ENCODE results near the gene PLOD1.

Gene PLOD1

DNA sequence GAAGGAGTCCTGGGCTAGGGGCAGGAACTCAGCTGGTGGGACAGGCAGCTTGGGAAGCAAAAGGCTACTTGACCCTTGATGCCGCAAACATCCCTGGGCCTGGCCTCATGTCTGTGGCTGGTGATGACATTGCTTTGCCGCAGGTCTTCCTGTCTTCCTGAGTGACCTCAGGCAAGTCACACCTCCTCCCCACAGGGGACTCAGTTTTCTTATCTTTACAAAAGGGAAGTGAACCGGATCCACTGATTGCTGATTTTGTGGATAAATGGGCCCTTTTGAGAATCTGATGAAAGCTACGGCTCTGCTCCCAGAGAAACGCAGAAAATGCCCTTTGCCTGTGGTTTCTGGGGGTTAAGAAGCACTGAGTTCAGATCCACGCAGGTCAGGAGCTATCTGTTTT is 20.7 kb downstream of the PLOD1 start:
- Histone ChIP-seq H3K4me3 (ENCODE audit: low read depth, low read length) (no peak overlapping the region), H2BK5ac (ENCODE audit: low read depth, low read length, poor library complexity) (no peak overlapping the region), H4K12ac (ENCODE audit: low read depth, low read length) (no peak overlapping the region), H4K91ac (ENCODE audit: low read depth, low read length) (no peak overlapping the region), H3K4ac (ENCODE audit: low read depth, low read length) (no peak overlapping the region), H3K27ac (ENCODE audit: low read depth, low read length) (no peak overlapping the region), H2BK120ac (ENCODE audit: insufficient read depth, low read length, poor library complexity) (no peak overlapping the region), H3K27me3 (ENCODE audit: insufficient read depth, low read length) (no peaks in the 10 kb centered on the region), H3K4me1 (ENCODE audit: control insufficient read depth in 1 of 2, insufficient read depth in 2 of 2, low read length in 2 of 2) (peaks cover 0 to 6% of the 10 kb centered on the region in 2 experiments), H3K9me3 (ENCODE audit: insufficient read depth, low read depth, low read length) (no peaks in the 10 kb centered on the region), H3K4me2 (ENCODE audit: low read length) (no peak overlapping the region), H3K79me2 (ENCODE audit: control insufficient read depth, insufficient read depth, low read length, poor library complexity) (no peaks in the 10 kb centered on the region), H3K14ac (ENCODE audit: low read length) (no peak overlapping the region), H2BK12ac (ENCODE audit: low read length) (no peak overlapping the region), H3K18ac (ENCODE audit: low read length) (no peak overlapping the region), H4K8ac (ENCODE audit: low read depth, low read length) (no peak overlapping the region), H3K36me3 (ENCODE audit: control insufficient read depth in 1 of 2, insufficient read depth in 2 of 2, low read length in 2 of 2) (peaks cover 64 to 72% of the 10 kb centered on the region in 2 experiments), H3K79me1 (ENCODE audit: low read length) (no peaks in the 10 kb centered on the region), H2AK5ac (ENCODE audit: low read length) (no peak overlapping the region), H2AFZ (ENCODE audit: insufficient read depth, low read length, poor library complexity) (no peak overlapping the region), H3K9ac (ENCODE audit: low read length) (no peak overlapping the region), H3K23ac (ENCODE audit: low read length) (no peak overlapping the region)
- peak; percentile 19 to 27 for DNase-seq
- no CpG with 5 or more reads among the region's 6 CpGs for WGBS (ENCODE audit: extremely low coverage, insufficient coverage, insufficient read length)

DNA sequence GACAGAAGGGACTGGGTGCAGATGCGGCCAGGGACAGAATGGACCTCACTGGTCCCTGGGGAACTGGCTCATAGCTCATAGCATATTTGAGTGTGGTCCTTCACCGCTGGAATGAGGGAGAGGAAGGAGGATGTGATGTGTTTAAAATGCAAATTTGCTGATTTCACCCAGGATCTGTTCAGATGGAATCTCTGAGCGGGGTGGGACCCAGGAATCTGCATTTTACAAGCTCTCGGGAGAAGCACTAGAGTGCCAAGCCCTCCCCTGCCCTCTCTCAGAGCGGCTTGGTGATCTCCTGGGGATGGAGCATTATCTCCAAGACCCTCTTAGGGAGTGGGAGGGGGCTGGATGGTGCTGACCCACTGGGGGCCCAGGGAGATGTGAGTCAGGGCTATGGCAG is 22.9 kb downstream of the PLOD1 start:
- Histone ChIP-seq H4K91ac (ENCODE audit: low read depth, low read length) (no peak overlapping the region), H3K4ac (ENCODE audit: low read depth, low read length) (no peak overlapping the region), H3K79me2 (ENCODE audit: control insufficient read depth, insufficient read depth, low read length, poor library complexity) (no peaks in the 10 kb centered on the region), H4K8ac (ENCODE audit: low read depth, low read length) (no peak overlapping the region), H2AK5ac (ENCODE audit: low read length) (no peak overlapping the region), H4K12ac (ENCODE audit: low read depth, low read length) (no peak overlapping the region), H2BK12ac (ENCODE audit: low read length) (no peak overlapping the region), H2BK120ac (ENCODE audit: insufficient read depth, low read length, poor library complexity) (no peak overlapping the region), H3K27ac (ENCODE audit: low read depth, low read length) (no peak overlapping the region), H3K4me2 (ENCODE audit: low read length) (no peak overlapping the region), H3K18ac (ENCODE audit: low read length) (no peak overlapping the region), H3K36me3 (ENCODE audit: control insufficient read depth in 1 of 2, insufficient read depth in 2 of 2, low read length in 2 of 2) (peaks cover 59 to 63% of the 10 kb centered on the region in 2 experiments), H3K9me3 (ENCODE audit: insufficient read depth, low read depth, low read length) (no peaks in the 10 kb centered on the region), H3K14ac (ENCODE audit: low read length) (no peak overlapping the region), H3K23ac (ENCODE audit: low read length) (no peak overlapping the region), H2AFZ (ENCODE audit: insufficient read depth, low read length, poor library complexity) (no peak overlapping the region), H2BK5ac (ENCODE audit: low read depth, low read length, poor library complexity) (no peak overlapping the region), H3K27me3 (ENCODE audit: insufficient read depth, low read length) (no peaks in the 10 kb centered on the region), H3K4me1 (ENCODE audit: control insufficient read depth in 1 of 2, insufficient read depth in 2 of 2, low read length in 2 of 2) (peaks cover 0 to 6% of the 10 kb centered on the region in 2 experiments), H3K9ac (ENCODE audit: low read length) (no peak overlapping the region), H3K4me3 (ENCODE audit: low read depth, low read length) (no peak overlapping the region), H3K79me1 (ENCODE audit: low read length) (no peaks in the 10 kb centered on the region)
- DNase-seq: no peak
- no CpG with 5 or more reads among the region's 5 CpGs for WGBS (ENCODE audit: extremely low coverage, insufficient coverage, insufficient read length)

DNA sequence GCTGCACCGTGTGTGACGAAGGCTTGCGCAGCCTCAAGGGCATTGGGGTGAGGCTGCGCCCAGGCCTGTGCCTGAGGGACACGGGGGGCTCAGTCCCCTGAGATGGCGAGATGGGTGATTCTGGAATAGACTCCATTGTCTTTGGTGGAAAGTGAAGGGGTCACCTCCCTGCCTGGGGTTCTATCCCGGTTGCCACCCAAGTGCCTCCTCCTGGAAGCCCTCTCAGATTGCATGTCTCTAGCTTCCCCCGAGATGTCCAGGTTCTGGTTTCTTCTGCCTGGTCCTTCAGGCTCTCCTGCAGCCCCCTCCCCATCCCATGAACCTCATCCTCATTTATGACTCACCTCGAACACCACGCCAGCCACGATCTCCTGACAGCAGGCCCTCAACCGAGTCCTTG is 23.4 kb downstream of the PLOD1 start:
- H3K18ac ChIP-seq (ENCODE audit: low read length): no peak overlapping the region
- H3K23ac ChIP-seq (ENCODE audit: low read length): no peak overlapping the region
- WGBS (ENCODE audit: extremely low coverage, insufficient coverage, insufficient read length): no CpG with 5 or more reads among the region's 12 CpGs
- no peak overlapping the region for H4K8ac ChIP-seq (ENCODE audit: low read depth, low read length)
- no peak for DNase-seq
- H3K4me1 ChIP-seq (ENCODE audit: control insufficient read depth in 1 of 2, insufficient read depth in 2 of 2, low read length in 2 of 2): peaks cover 0 to 6% of the 10 kb centered on the region in 2 experiments
- H3K9ac ChIP-seq (ENCODE audit: low read length): no peak overlapping the region
- no peak overlapping the region for H3K27ac ChIP-seq (ENCODE audit: low read depth, low read length)
- no peaks in the 10 kb centered on the region for H3K79me2 ChIP-seq (ENCODE audit: control insufficient read depth, insufficient read depth, low read length, poor library complexity)
- no peak overlapping the region for H2AK5ac ChIP-seq (ENCODE audit: low read length)
- H2AFZ ChIP-seq (ENCODE audit: insufficient read depth, low read length, poor library complexity): no peak overlapping the region
- no peak overlapping the region for H4K91ac ChIP-seq (ENCODE audit: low read depth, low read length)
- H4K12ac ChIP-seq (ENCODE audit: low read depth, low read length): no peak overlapping the region
- no peak overlapping the region for H3K4me3 ChIP-seq (ENCODE audit: low read depth, low read length)
- H2BK5ac ChIP-seq (ENCODE audit: low read depth, low read length, poor library complexity): no peak overlapping the region
- no peak overlapping the region for H3K4me2 ChIP-seq (ENCODE audit: low read length)
- no peaks in the 10 kb centered on the region for H3K79me1 ChIP-seq (ENCODE audit: low read length)
- H3K14ac ChIP-seq (ENCODE audit: low read length): no peak overlapping the region
- H3K9me3 ChIP-seq (ENCODE audit: insufficient read depth, low read depth, low read length): no peaks in the 10 kb centered on the region
- H2BK12ac ChIP-seq (ENCODE audit: low read length): no peak overlapping the region
- no peaks in the 10 kb centered on the region for H3K27me3 ChIP-seq (ENCODE audit: insufficient read depth, low read length)
- H2BK120ac ChIP-seq (ENCODE audit: insufficient read depth, low read length, poor library complexity): no peak overlapping the region
- no peak overlapping the region for H3K4ac ChIP-seq (ENCODE audit: low read depth, low read length)
- peaks cover 55 to 60% of the 10 kb centered on the region in 2 experiments for H3K36me3 ChIP-seq (ENCODE audit: control insufficient read depth in 1 of 2, insufficient read depth in 2 of 2, low read length in 2 of 2)

DNA sequence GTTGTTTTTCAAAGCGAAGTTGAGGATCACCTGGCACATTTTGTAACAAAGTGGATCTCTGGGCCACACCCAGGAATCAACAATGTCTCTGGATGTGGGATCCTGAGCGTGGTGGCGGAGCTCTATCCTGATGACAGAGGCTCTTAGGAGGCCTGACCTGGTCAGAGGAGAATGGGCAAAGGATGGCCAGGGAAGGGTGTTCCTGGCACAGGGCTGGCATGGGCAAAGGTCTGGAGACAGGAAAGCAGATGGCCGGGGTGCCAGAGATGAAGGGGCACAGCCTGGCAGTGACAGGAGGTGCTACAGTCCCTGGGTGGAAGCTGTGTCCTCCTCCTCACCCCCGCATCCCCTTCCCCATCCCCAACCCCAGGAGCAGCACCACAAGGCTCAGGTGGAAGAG is 25.8 kb downstream of the PLOD1 start:
- Histone ChIP-seq H3K4me2 (ENCODE audit: low read length) (no peak overlapping the region), H3K79me1 (ENCODE audit: low read length) (no peaks in the 10 kb centered on the region), H4K12ac (ENCODE audit: low read depth, low read length) (no peak overlapping the region), H3K4ac (ENCODE audit: low read depth, low read length) (no peak overlapping the region), H3K9me3 (ENCODE audit: insufficient read depth, low read depth, low read length) (peaks cover 1% of the 10 kb centered on the region), H3K4me1 (ENCODE audit: control insufficient read depth in 1 of 2, insufficient read depth in 2 of 2, low read length in 2 of 2) (no peaks in the 10 kb centered on the region), H3K36me3 (ENCODE audit: control insufficient read depth in 1 of 2, insufficient read depth in 2 of 2, low read length in 2 of 2) (peaks cover 64 to 67% of the 10 kb centered on the region in 2 experiments), H3K23ac (ENCODE audit: low read length) (no peak overlapping the region), H3K18ac (ENCODE audit: low read length) (no peak overlapping the region), H3K14ac (ENCODE audit: low read length) (no peak overlapping the region), H3K4me3 (ENCODE audit: low read depth, low read length) (no peak overlapping the region), H3K27ac (ENCODE audit: low read depth, low read length) (no peak overlapping the region), H3K27me3 (ENCODE audit: insufficient read depth, low read length) (no peaks in the 10 kb centered on the region), H4K91ac (ENCODE audit: low read depth, low read length) (no peak overlapping the region), H3K79me2 (ENCODE audit: control insufficient read depth, insufficient read depth, low read length, poor library complexity) (no peaks in the 10 kb centered on the region), H2BK5ac (ENCODE audit: low read depth, low read length, poor library complexity) (no peak overlapping the region), H2AK5ac (ENCODE audit: low read length) (no peak overlapping the region), H3K9ac (ENCODE audit: low read length) (no peak overlapping the region), H2AFZ (ENCODE audit: insufficient read depth, low read length, poor library complexity) (no peak overlapping the region), H4K8ac (ENCODE audit: low read depth, low read length) (no peak overlapping the region), H2BK12ac (ENCODE audit: low read length) (no peak overlapping the region), H2BK120ac (ENCODE audit: insufficient read depth, low read length, poor library complexity) (no peak overlapping the region)
- no CpG with 5 or more reads among the region's 5 CpGs for WGBS (ENCODE audit: extremely low coverage, insufficient coverage, insufficient read length)
- no peak for DNase-seq
